OCI-LY7 (cell line): Measurements from ENCODE around the gene LPIN1. TPM values are rescaled to one million over a fixed set of nuclear protein-coding genes. Genes with fewer than 3 reads are reported as not detected.
"Not testable (repeated sequence)": the region's sequence is repeated elsewhere in the genome, so short reads cannot be mapped to it uniquely, and the experiment has no call there.

ENCODE experiments used
- BruUV-seq: library from RNA; stranded (reverse); fragments of 400-500 nt; replicated peaks from 2 replicates; lab custom pipeline; 2021; lab: Mats Ljungman, UMichigan
- CTCF ChIA-PET: fragments of 300-600 bp; sonication (Branson Sonifier 250); formaldehyde crosslinking; loops from one replicate; lab custom pipeline; 2022; ENCODE audit warnings: antibody characterized with exemption; ENCODE audit not compliant: unreplicated experiment; lab: Charles Lee
- POLR2A ChIA-PET: fragments of 300-600 bp; sonication (Branson Sonifier 250); formaldehyde crosslinking; loops from one replicate; lab custom pipeline; 2022; ENCODE audit warnings: antibody characterized with exemption; lab: Charles Lee
- DNase-seq: peaks from one replicate; pipeline ENCODE4 v3.0.0-alpha.2; 2015; ENCODE audit warnings: low spot score
- H2AFZ ChIP-seq: fragments of 200-600 bp; sonication (generic), shearing (Covaris generic); 2 replicates; pipeline ENCODE4 v1.6.1; 2014; ENCODE audit warnings: mild to moderate bottlenecking, antibody characterized with exemption, low read length, moderate library complexity
- H3K27ac ChIP-seq: fragments of 200-600 bp; sonication (generic); 2 replicates; pipeline ENCODE4 v1.5.1; 2014; ENCODE audit warnings: mixed run types, low read depth, mild to moderate bottlenecking, moderate library complexity, low read length, inconsistent platforms; ENCODE audit not compliant: poor library complexity, severe bottlenecking
- H3K36me3 ChIP-seq: fragments of 200-600 bp; sonication (generic); 2 replicates; pipeline ENCODE4 v1.6.1; 2014; ENCODE audit warnings: mild to moderate bottlenecking, antibody characterized with exemption, low read length, moderate library complexity, mixed read lengths; ENCODE audit not compliant: insufficient read depth
- H3K4me1 ChIP-seq: fragments of 200-600 bp; sonication (generic); 2 replicates; pipeline ENCODE4 v1.5.1; 2014; ENCODE audit warnings: mild to moderate bottlenecking, low read length; ENCODE audit not compliant: insufficient read depth, poor library complexity, severe bottlenecking
- H3K4me2 ChIP-seq: fragments of 200-600 bp; sonication (generic); 2 replicates; pipeline ENCODE4 v1.6.1; 2014; ENCODE audit warnings: mild to moderate bottlenecking, low read length
- H3K4me3 ChIP-seq: fragments of 200-600 bp; sonication (generic); 2 replicates; pipeline ENCODE4 v1.5.1; 2014; ENCODE audit warnings: mild to moderate bottlenecking, low read depth, low read length; ENCODE audit not compliant: poor library complexity, severe bottlenecking
- H3K79me2 ChIP-seq: fragments of 200-600 bp; sonication (generic); 2 replicates; pipeline ENCODE4 v1.6.1; 2016; ENCODE audit warnings: low read depth, mild to moderate bottlenecking, low read length, moderate library complexity, mixed read lengths; ENCODE audit not compliant: insufficient read depth
- H3K9me2 ChIP-seq: fragments of 200-600 bp; sonication (generic); 2 replicates; pipeline ENCODE4 v1.6.1; 2016; ENCODE audit warnings: mild to moderate bottlenecking, low read length, mixed read lengths; ENCODE audit not compliant: insufficient read depth
- H3K9me3 ChIP-seq: fragments of 200-600 bp; sonication (generic); 2 replicates; pipeline ENCODE4 v1.6.1; 2014; ENCODE audit warnings: mild to moderate bottlenecking, mixed run types, low read length, mixed read lengths
- H4K20me1 ChIP-seq: fragments of 200-600 bp; sonication (generic); 2 replicates; pipeline ENCODE4 v1.6.1; 2014; ENCODE audit warnings: mild to moderate bottlenecking, antibody characterized with exemption, low read length, moderate library complexity, mixed read lengths; ENCODE audit not compliant: insufficient read depth
- EZH2phosphoT487 ChIP-seq: fragments of 200-600 bp; sonication (generic); IDR thresholded peaks from 2 replicates; pipeline ENCODE4 v1.6.1; 2018; ENCODE audit warnings: low read depth, borderline replicate concordance, mild to moderate bottlenecking, mixed run types, antibody characterized with exemption, low read length, moderate library complexity, mixed read lengths
- intact Hi-C: fragments of 100-400 bp; cut with micrococcal nuclease; formaldehyde crosslinking; loops from one replicate; pipeline ENCODE4 v1.10.0; 2022; ENCODE audit not compliant: unreplicated experiment
- total RNA-seq, 2 experiments: library from RNA; depleted of rRNA in 1 of 2; stranded (reverse); fragments of >200 nt in 1 of 2; shearing (Covaris generic) in 1 of 2; gene quantifications; 2 replicates each; pipeline ENCODE4 v1.2.3, GENCODE V29; 2014 to 2022
- TF ChIP-seq, protein P1 (sequence below): fragments of 200-600 bp; sonication (generic); conservative IDR thresholded peaks from 2 replicates; pipeline ENCODE4 v1.5.1; 2014; ENCODE audit warnings: mild to moderate bottlenecking, antibody characterized with exemption, low read length, moderate library complexity, mixed read lengths

Gene LPIN1
- total RNA-seq, 2 experiments from 2014 or later, result 56.9 to 70.2 TPM

DNA sequence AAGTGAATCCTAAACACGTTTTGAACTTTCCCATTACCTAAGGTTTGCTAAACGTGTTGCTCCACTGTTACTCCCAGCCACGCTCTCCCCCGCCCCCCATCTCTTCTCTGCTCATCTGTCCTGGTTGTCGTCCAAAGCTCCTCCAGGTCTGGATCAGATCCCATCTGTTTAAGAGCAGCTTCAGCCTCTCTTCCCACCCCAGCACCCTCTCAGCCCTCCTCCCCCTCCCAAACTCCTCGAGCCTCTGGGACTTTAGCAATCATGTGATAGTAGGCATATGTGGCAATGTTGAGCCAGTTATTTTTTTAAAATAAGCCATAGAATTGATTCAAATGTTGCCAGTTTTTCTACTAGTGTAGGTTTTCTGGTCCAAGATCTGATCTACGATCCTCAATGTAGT is 20.0 kb upstream of the LPIN1 start:
- H3K9me3 ChIP-seq, result no peaks in the 10 kb centered on the region
- H3K4me3 ChIP-seq, result no peak overlapping the region
- POLR2A ChIA-PET, result no interaction called here
- DNase-seq, result no peak
- no peaks in the 10 kb centered on the region for H4K20me1 ChIP-seq
- CTCF ChIA-PET, result no interaction called here
- TF ChIP-seq, protein P1, sequence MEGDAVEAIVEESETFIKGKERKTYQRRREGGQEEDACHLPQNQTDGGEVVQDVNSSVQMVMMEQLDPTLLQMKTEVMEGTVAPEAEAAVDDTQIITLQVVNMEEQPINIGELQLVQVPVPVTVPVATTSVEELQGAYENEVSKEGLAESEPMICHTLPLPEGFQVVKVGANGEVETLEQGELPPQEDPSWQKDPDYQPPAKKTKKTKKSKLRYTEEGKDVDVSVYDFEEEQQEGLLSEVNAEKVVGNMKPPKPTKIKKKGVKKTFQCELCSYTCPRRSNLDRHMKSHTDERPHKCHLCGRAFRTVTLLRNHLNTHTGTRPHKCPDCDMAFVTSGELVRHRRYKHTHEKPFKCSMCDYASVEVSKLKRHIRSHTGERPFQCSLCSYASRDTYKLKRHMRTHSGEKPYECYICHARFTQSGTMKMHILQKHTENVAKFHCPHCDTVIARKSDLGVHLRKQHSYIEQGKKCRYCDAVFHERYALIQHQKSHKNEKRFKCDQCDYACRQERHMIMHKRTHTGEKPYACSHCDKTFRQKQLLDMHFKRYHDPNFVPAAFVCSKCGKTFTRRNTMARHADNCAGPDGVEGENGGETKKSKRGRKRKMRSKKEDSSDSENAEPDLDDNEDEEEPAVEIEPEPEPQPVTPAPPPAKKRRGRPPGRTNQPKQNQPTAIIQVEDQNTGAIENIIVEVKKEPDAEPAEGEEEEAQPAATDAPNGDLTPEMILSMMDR, result no peak
- TF ChIP-seq EZH2phosphoT487, result no peak
- no peak overlapping the region for H2AFZ ChIP-seq
- H3K4me2 ChIP-seq, result no peak overlapping the region
- H3K4me1 ChIP-seq, result no peaks in the 10 kb centered on the region
- no peaks in the 10 kb centered on the region for H3K9me2 ChIP-seq
- H3K79me2 ChIP-seq, result no peaks in the 10 kb centered on the region
- no peak overlapping the region for H3K27ac ChIP-seq
- BruUV-seq, result no TSS peak
- no peaks in the 10 kb centered on the region for H3K36me3 ChIP-seq
- intact Hi-C loops, result no loop called here

GRCh38 chr2:11729362-11730212 is 16.8 kb upstream of the LPIN1 start:
- no peak for TF ChIP-seq EZH2phosphoT487
- TF ChIP-seq, protein P1, result no peak
- Histone ChIP-seq H4K20me1 (no peaks in the 10 kb centered on the region), H3K4me3 (no peak overlapping the region), H3K9me2 (no peaks in the 10 kb centered on the region), H3K36me3 (no peaks in the 10 kb centered on the region), H3K79me2 (no peaks in the 10 kb centered on the region), H2AFZ (no peak overlapping the region), H3K4me1 (no peaks in the 10 kb centered on the region), H3K9me3 (no peaks in the 10 kb centered on the region), H3K4me2 (no peak overlapping the region), H3K27ac (no peak overlapping the region)
- ChIA-PET POLR2A (no interaction called here), CTCF (no interaction called here)
- BruUV-seq, result no TSS peak
- no peak for DNase-seq
- intact Hi-C loops, result no loop called here

GRCh38 chr2:11731214-11731984 is 15.0 kb upstream of the LPIN1 start:
- H3K36me3 ChIP-seq, H3K4me1 ChIP-seq, CTCF ChIA-PET, H3K9me2 ChIP-seq, H3K79me2 ChIP-seq, H3K27ac ChIP-seq, H3K4me2 ChIP-seq, H4K20me1 ChIP-seq, DNase-seq, H2AFZ ChIP-seq, POLR2A ChIA-PET, BruUV-seq, H3K4me3 ChIP-seq, H3K9me3 ChIP-seq, intact Hi-C loops: not testable (repeated sequence)
